GM12875 (cell line): ENCODE data around the gene HOXB8.

Experiments used
- H3K4me3 ChIP-seq: one replicate; pipeline ENCODE4 v1.5.1; 2011; ENCODE audit warnings: low read depth, low read length, control low read depth
- CTCF ChIP-seq: IDR thresholded peaks from 2 replicates; pipeline ENCODE4 v1.5.1; 2011; ENCODE audit warnings: low read depth, mild to moderate bottlenecking, control low read depth, inconsistent platforms, low read length, moderate library complexity, borderline replicate concordance; ENCODE audit not compliant: insufficient read depth

HOXB8 gene

GRCh38 chr17:48568499-48569239 is 46.4 kb downstream of the HOXB8 start:
- H3K4me3 ChIP-seq = no peak overlapping the region
- no peak for TF ChIP-seq CTCF

DNA sequence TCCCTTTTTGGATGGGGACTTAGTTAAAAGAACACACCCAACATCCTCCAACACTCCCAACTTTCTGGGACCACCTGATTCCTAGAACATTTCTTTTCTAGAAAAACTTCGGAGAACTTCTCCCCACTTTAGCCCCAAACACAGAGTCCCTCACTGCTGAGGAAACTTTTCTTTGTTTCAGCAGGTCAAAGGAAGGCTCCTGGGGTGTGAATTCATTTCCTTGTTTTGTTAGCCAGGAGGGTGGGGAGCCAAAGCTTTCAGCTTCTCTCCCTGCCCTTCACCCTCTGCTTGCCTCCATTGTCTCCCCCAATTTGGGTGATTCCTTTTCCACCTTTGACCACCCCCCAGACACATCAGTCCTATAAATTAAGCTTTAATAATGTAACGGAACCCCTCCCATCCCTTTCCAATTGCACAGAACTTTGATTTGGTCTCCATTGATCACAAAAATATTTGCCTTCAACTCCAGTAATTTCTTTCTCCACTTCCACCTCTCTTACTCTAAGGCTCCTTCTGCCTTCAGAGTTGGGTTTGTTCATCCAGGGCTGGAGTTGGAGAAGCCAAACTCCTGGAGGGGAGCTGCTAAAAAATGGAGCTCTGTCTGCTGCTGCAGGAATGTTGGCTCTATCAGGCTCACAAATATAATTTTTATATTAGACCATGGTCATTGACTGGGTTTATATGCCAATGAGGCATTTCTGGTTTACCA is 47.3 kb downstream of the HOXB8 start:
- H3K4me3 ChIP-seq = no peak overlapping the region
- no peak for TF ChIP-seq CTCF

DNA sequence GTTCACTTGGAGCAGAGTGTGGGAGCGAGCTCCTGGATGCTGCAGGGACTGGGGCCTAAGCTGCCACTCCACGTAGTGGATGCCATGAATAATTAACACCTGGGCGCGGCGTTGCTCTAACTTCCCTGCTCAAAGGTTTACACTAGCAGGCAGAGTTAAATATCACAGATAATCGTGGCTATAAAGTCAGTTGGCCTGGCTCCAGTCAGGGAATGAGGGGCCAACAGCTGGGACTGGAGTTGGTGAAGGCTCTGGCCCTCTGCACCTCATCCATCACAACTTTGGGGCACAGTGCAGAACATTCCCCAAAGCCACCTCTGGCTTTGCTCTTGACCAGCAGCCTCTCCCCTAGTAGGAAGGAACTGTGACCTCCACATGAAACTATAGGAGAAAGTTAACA is 47.9 kb downstream of the HOXB8 start:
- no peak overlapping the region for H3K4me3 ChIP-seq
- no peak for TF ChIP-seq CTCF

- no peak overlapping the region for H3K4me3 ChIP-seq
Observed at GRCh38 chr17:48566717-48567116, 48.4 kb downstream of the HOXB8 start.

GRCh38 chr17:48565925-48566710 is 49.0 kb downstream of the HOXB8 start:
- TF ChIP-seq CTCF = no peak
- no peak overlapping the region for H3K4me3 ChIP-seq

More at GRCh38 chr17:48566717-48567116, 48.4 kb downstream of the HOXB8 start:
- no peak for TF ChIP-seq CTCF

- TF ChIP-seq CTCF = no peak
- no peak overlapping the region for H3K4me3 ChIP-seq
Observed at GRCh38 chr17:48565022-48565554, 50.0 kb downstream of the HOXB8 start.
